ENCODE results near the gene KLHL3. TPM values are rescaled to one million over a fixed set of nuclear protein-coding genes. Genes with fewer than 3 reads are reported as not detected.

KLHL3 gene
- total RNA-seq, 4 donors from 2014 or later: 0.46 to 4.6 (median 1.7) TPM

GRCh38 chr5:137708796-137709559 is 26.9 kb downstream of the KLHL3 start:
- H3K36me3 ChIP-seq: no peaks in the 10 kb centered on the region
- no peak overlapping the region for H3K27ac ChIP-seq
- no peaks in the 10 kb centered on the region for H3K27me3 ChIP-seq
- TF ChIP-seq POLR2A (IDR thresholded peaks at IDR 0.05): no peak
- no peaks in the 10 kb centered on the region for H3K4me1 ChIP-seq
- no peaks in the 10 kb centered on the region for H3K9me3 ChIP-seq
- no peak overlapping the region for H3K4me3 ChIP-seq
- no peak for DNase-seq
- no peak for ATAC-seq
- in situ Hi-C loops (cut with MboI; ENCODE audit: low sequenced_read_pairs in 4 of 4): no loop called here
- intact Hi-C loops (cut with DNase I; ENCODE audit: low total_unique reads): no loop called here

- no peaks in the 10 kb centered on the region for H3K27me3 ChIP-seq
- H3K36me3 ChIP-seq: no peaks in the 10 kb centered on the region
- TF ChIP-seq CTCF (IDR thresholded peaks at IDR 0.05 in 4 of 5, conservative IDR thresholded peaks at IDR 0.05 in 1 of 5): no peak
- no peak for TF ChIP-seq POLR2A (IDR thresholded peaks at IDR 0.05)
- DNase-seq (no peak), ATAC-seq (no peak)
- in situ Hi-C loops (cut with MboI; ENCODE audit: low sequenced_read_pairs in 4 of 4) (no loop called here), intact Hi-C loops (cut with DNase I; ENCODE audit: low total_unique reads) (no loop called here)
- H3K4me3 ChIP-seq: no peak overlapping the region
- no peaks in the 10 kb centered on the region for H3K4me1 ChIP-seq
- no peak overlapping the region for H3K27ac ChIP-seq
- H3K9me3 ChIP-seq: no peaks in the 10 kb centered on the region
Measured at GRCh38 chr5:137708062-137708461, 27.8 kb downstream of the KLHL3 start.

GRCh38 chr5:137706841-137707240 is 29.0 kb downstream of the KLHL3 start:
- ATAC-seq: no peak
- TF ChIP-seq CTCF (IDR thresholded peaks at IDR 0.05 in 4 of 5, conservative IDR thresholded peaks at IDR 0.05 in 1 of 5) (no peak), POLR2A (IDR thresholded peaks at IDR 0.05) (no peak)
- no peak for DNase-seq
- H3K9me3 ChIP-seq: no peaks in the 10 kb centered on the region
- H3K36me3 ChIP-seq: no peaks in the 10 kb centered on the region
- in situ Hi-C loops (cut with MboI; ENCODE audit: low sequenced_read_pairs in 4 of 4): no loop called here
- H3K4me3 ChIP-seq: no peak overlapping the region
- no peaks in the 10 kb centered on the region for H3K4me1 ChIP-seq
- no peak overlapping the region for H3K27ac ChIP-seq
- intact Hi-C loops (cut with DNase I; ENCODE audit: low total_unique reads): no loop called here
- H3K27me3 ChIP-seq: no peaks in the 10 kb centered on the region

- ATAC-seq (no peak), DNase-seq (no peak)
- no peak overlapping the region for H3K4me3 ChIP-seq
- no peaks in the 10 kb centered on the region for H3K27me3 ChIP-seq
- intact Hi-C loops (cut with DNase I; ENCODE audit: low total_unique reads) (no loop called here), in situ Hi-C loops (cut with MboI; ENCODE audit: low sequenced_read_pairs in 4 of 4) (no loop called here)
- TF ChIP-seq CTCF (IDR thresholded peaks at IDR 0.05 in 4 of 5, conservative IDR thresholded peaks at IDR 0.05 in 1 of 5): no peak
- H3K27ac ChIP-seq: no peak overlapping the region
- H3K36me3 ChIP-seq: no peaks in the 10 kb centered on the region
- H3K9me3 ChIP-seq: no peaks in the 10 kb centered on the region
- H3K4me1 ChIP-seq: peaks cover 0 to under 1% of the 10 kb centered on the region in 2 donors
Measured at GRCh38 chr5:137705106-137705505, 30.8 kb downstream of the KLHL3 start.

GRCh38 chr5:137703565-137703964 is 32.3 kb downstream of the KLHL3 start:
- in situ Hi-C loops (cut with MboI; ENCODE audit: low sequenced_read_pairs in 4 of 4) (no loop called here), intact Hi-C loops (cut with DNase I; ENCODE audit: low total_unique reads) (no loop called here)
- DNase-seq (no peak), ATAC-seq (no peak)
- no peaks in the 10 kb centered on the region for H3K9me3 ChIP-seq
- no peaks in the 10 kb centered on the region for H3K36me3 ChIP-seq
- H3K4me3 ChIP-seq: no peak overlapping the region
- no peak for TF ChIP-seq CTCF (IDR thresholded peaks at IDR 0.05 in 4 of 5, conservative IDR thresholded peaks at IDR 0.05 in 1 of 5)
- TF ChIP-seq POLR2A (IDR thresholded peaks at IDR 0.05): no peak
- H3K27ac ChIP-seq: no peak overlapping the region
- H3K27me3 ChIP-seq: no peaks in the 10 kb centered on the region
- peaks cover 13% of the 10 kb centered on the region in 2 donors for H3K4me1 ChIP-seq
